T-cell (primary cell): Measurements from ENCODE around the gene PKHD1. TPM values are rescaled to one million over a fixed set of nuclear protein-coding genes. Genes with fewer than 3 reads are reported as not detected.

Experiments
- ATAC-seq, 4 experiments: fragments of 200-7000 bp in 3 of 4; fragments of 150-1000 bp in 1 of 4; cut with Tn5 transposase; replicated peaks in 1 of 4; 1 replicate in 3 of 4; 2 replicates in 1 of 4; pipeline ENCODE4 v1.10.0; 2021; ENCODE audit warnings: moderate library complexity in 3 of 4, mild to moderate bottlenecking in 2 of 4, moderate number of reproducible peaks in 1 of 4
- CTCF ChIA-PET, 2 donors: fragments of 300-600 bp; sonication (Branson Sonifier 250); formaldehyde crosslinking; loops; one replicate each; lab custom pipeline; 2022; ENCODE audit warnings: antibody characterized with exemption in 2 of 2; lab: Charles Lee
- POLR2A ChIA-PET, 2 donors: fragments of 300-600 bp; sonication (Branson Sonifier 250); formaldehyde crosslinking; loops; one replicate each; lab custom pipeline; 2022; ENCODE audit warnings: antibody characterized with exemption in 2 of 2; lab: Charles Lee
- DNase-seq, 35 experiments: peaks; one replicate each; pipeline versions ENCODE4 v3.0.0 to v3.0.0-alpha.2; 2013 to 2023
- H3K27ac ChIP-seq: one replicate; pipeline ENCODE4 v1.5.1; 2013; ENCODE audit warnings: low read length
- H3K27me3 ChIP-seq, 2 experiments: replicated peaks in 1 of 2; 1 replicate in 1 of 2; 2 replicates in 1 of 2; pipeline versions ENCODE4 v1.6.1 to v1.7.0; 2013; ENCODE audit warnings: low read length in 1 of 2, mixed read lengths in 1 of 2; ENCODE audit not compliant: control insufficient read depth in 2 of 2, insufficient read depth in 2 of 2; ENCODE audit errors: extremely low read depth in 1 of 2
- H3K36me3 ChIP-seq, 2 donors: 1 replicate in 1 of 2; 2 replicates in 1 of 2; pipeline versions ENCODE4 v1.6.1 to v1.7.0; 2013; ENCODE audit warnings: low read length in 1 of 2; ENCODE audit not compliant: control insufficient read depth in 2 of 2, insufficient read depth in 1 of 2; ENCODE audit errors: extremely low read depth in 1 of 2
- H3K4me1 ChIP-seq, 2 experiments: 1 replicate in 1 of 2; 2 replicates in 1 of 2; pipeline versions ENCODE4 v1.6.1 to v1.7.0; 2013; ENCODE audit warnings: low read length in 2 of 2, mixed read lengths in 1 of 2; ENCODE audit not compliant: insufficient read depth in 2 of 2, control insufficient read depth in 1 of 2; ENCODE audit errors: extremely low read depth in 1 of 2
- H3K4me3 ChIP-seq, 2 donors: 1 replicate in 1 of 2; 2 replicates in 1 of 2; pipeline versions ENCODE4 v1.5.1 to v1.7.0; 2013; ENCODE audit warnings: mild to moderate bottlenecking in 2 of 2, low read length in 1 of 2, moderate library complexity in 1 of 2; ENCODE audit not compliant: control insufficient read depth in 1 of 2; ENCODE audit errors: extremely low read depth in 1 of 2
- H3K9me3 ChIP-seq: 2 replicates; pipeline ENCODE4 v1.7.0; 2013
- H3K27ac Mint-ChIP-seq, 2 donors: one replicate each; pipeline ENCODE4 v1.8.0; 2020 to 2021; ENCODE audit warnings: mild to moderate bottlenecking in 2 of 2, mixed read lengths in 2 of 2
- H3K27me3 Mint-ChIP-seq, 2 donors: one replicate each; pipeline ENCODE4 v1.8.0; 2021 to 2022; ENCODE audit warnings: mixed read lengths in 2 of 2
- H3K36me3 Mint-ChIP-seq: one replicate; pipeline ENCODE4 v1.8.0; 2021; ENCODE audit warnings: mixed read lengths
- H3K4me1 Mint-ChIP-seq, 3 donors: one replicate each; pipeline ENCODE4 v1.8.0; 2020 to 2022; ENCODE audit warnings: mixed read lengths in 3 of 3, mild to moderate bottlenecking in 1 of 3
- H3K4me3 Mint-ChIP-seq, 3 donors: one replicate each; pipeline ENCODE4 v1.8.0; 2020 to 2022; ENCODE audit warnings: mild to moderate bottlenecking in 3 of 3, mixed read lengths in 3 of 3, moderate library complexity in 3 of 3
- H3K9me3 Mint-ChIP-seq, 3 donors: one replicate each; pipeline ENCODE4 v1.8.0; 2020 to 2022; ENCODE audit warnings: mixed read lengths in 3 of 3
- WGBS: methylation state at CpG from one replicate; pipeline ENCODE4 v1.1.5; 2013; ENCODE audit warnings: missing lambda C conversion rate; ENCODE audit not compliant: insufficient coverage; 5-methylcytosine and 5-hydroxymethylcytosine counted together
- total RNA-seq, 35 experiments: library from RNA in 6 of 35; stranded (reverse) in 6 of 35; fragments of 120-200 nt in 1 of 35; gene quantifications; one replicate each; pipeline versions ENCODE4 v1.2.1 to v1.2.4 and lab custom pipeline; 2013 to 2026

The PKHD1 gene
- total RNA-seq, 5 donors from 2014 or later (not counting 1 experiment from before 2014, with no cell fraction given), result 0.03 TPM; not detected in 3

GRCh38 chr6:51651132-51651817 is 436.1 kb downstream of the PKHD1 start:
- H3K9me3 Mint-ChIP-seq, result peaks cover 0 to 6% (median 3%) of the 10 kb centered on the region in 3 donors
- H3K4me1 ChIP-seq, result no peaks in the 10 kb centered on the region
- no peaks in the 10 kb centered on the region for H3K36me3 Mint-ChIP-seq
- no peaks in the 10 kb centered on the region for H3K36me3 ChIP-seq
- no peak overlapping the region for H3K27ac ChIP-seq
- peaks cover 0 to 3% of the 10 kb centered on the region in 2 donors for H3K27me3 Mint-ChIP-seq
- H3K4me1 Mint-ChIP-seq, result no peaks in the 10 kb centered on the region
- H3K9me3 ChIP-seq, result no peaks in the 10 kb centered on the region
- H3K27me3 ChIP-seq, result no peaks in the 10 kb centered on the region
- WGBS, result 83% methylated on average over 1 of the region's 9 CpGs
- no peak overlapping the region for H3K4me3 Mint-ChIP-seq
- ChIA-PET CTCF (no interaction called here), POLR2A (no interaction called here)
- H3K4me3 ChIP-seq, result no peak overlapping the region
- H3K27ac Mint-ChIP-seq, result no peak overlapping the region
- no peak for DNase-seq
- ATAC-seq, result no peak

DNA sequence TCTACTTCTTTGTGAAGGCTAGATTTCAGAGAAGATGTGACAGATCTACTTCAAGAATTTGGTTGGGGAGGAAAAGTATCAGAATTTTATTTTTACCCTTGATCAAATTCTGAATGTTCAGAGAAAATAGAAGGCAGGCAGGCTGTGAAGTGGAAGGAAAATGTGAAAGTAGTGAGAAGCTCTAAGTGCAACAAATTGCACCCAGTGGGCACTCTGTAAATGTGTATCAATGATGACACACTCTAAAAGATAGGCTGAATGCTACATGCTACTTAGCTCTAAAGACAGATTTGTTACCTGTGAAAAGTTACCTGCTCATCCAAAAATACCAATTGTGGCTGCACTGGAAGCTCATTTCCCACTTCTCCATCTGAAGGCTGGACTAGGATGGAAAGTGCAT is 438.6 kb downstream of the PKHD1 start:
- Mint-ChIP-seq H3K36me3 (no peaks in the 10 kb centered on the region), H3K4me1 (no peaks in the 10 kb centered on the region), H3K9me3 (peaks cover 0 to 6% (median 3%) of the 10 kb centered on the region in 3 donors), H3K27me3 (peaks cover 0 to 3% of the 10 kb centered on the region in 2 donors), H3K27ac (no peak overlapping the region), H3K4me3 (no peak overlapping the region)
- ATAC-seq (no peak), DNase-seq (no peak)
- Histone ChIP-seq H3K4me3 (no peak overlapping the region), H3K36me3 (no peaks in the 10 kb centered on the region), H3K4me1 (no peaks in the 10 kb centered on the region), H3K9me3 (no peaks in the 10 kb centered on the region), H3K27ac (no peak overlapping the region), H3K27me3 (no peaks in the 10 kb centered on the region)
- ChIA-PET CTCF (no interaction called here), POLR2A (no interaction called here)

GRCh38 chr6:51648236-51648635 is 439.2 kb downstream of the PKHD1 start:
- Mint-ChIP-seq H3K36me3 (no peaks in the 10 kb centered on the region), H3K9me3 (peaks cover 0 to 4% (median 3%) of the 10 kb centered on the region in 3 donors), H3K4me3 (no peak overlapping the region), H3K27me3 (no peaks in the 10 kb centered on the region), H3K4me1 (no peaks in the 10 kb centered on the region), H3K27ac (no peak overlapping the region)
- no peak for DNase-seq
- no peaks in the 10 kb centered on the region for H3K4me1 ChIP-seq
- CTCF ChIA-PET, result no interaction called here
- POLR2A ChIA-PET, result no interaction called here
- H3K27ac ChIP-seq, result no peak overlapping the region
- H3K9me3 ChIP-seq, result no peaks in the 10 kb centered on the region
- H3K27me3 ChIP-seq, result no peaks in the 10 kb centered on the region
- H3K36me3 ChIP-seq, result no peaks in the 10 kb centered on the region
- no peak overlapping the region for H3K4me3 ChIP-seq
- ATAC-seq, result no peak

GRCh38 chr6:51644426-51644825 is 443.0 kb downstream of the PKHD1 start:
- Mint-ChIP-seq H3K36me3 (no peaks in the 10 kb centered on the region), H3K27me3 (no peaks in the 10 kb centered on the region), H3K27ac (no peak overlapping the region), H3K4me1 (no peaks in the 10 kb centered on the region), H3K4me3 (no peak overlapping the region), H3K9me3 (peaks cover 4 to 9% (median 8%) of the 10 kb centered on the region in 3 donors)
- DNase-seq (no peak), ATAC-seq (no peak)
- CTCF ChIA-PET, result no interaction called here
- H3K4me3 ChIP-seq, result no peak overlapping the region
- no peaks in the 10 kb centered on the region for H3K4me1 ChIP-seq
- WGBS, result 100% methylated on average over 1 of the region's 2 CpGs
- no peaks in the 10 kb centered on the region for H3K36me3 ChIP-seq
- H3K9me3 ChIP-seq, result no peaks in the 10 kb centered on the region
- H3K27me3 ChIP-seq, result no peaks in the 10 kb centered on the region
- no peak overlapping the region for H3K27ac ChIP-seq
- POLR2A ChIA-PET, result no interaction called here

DNA sequence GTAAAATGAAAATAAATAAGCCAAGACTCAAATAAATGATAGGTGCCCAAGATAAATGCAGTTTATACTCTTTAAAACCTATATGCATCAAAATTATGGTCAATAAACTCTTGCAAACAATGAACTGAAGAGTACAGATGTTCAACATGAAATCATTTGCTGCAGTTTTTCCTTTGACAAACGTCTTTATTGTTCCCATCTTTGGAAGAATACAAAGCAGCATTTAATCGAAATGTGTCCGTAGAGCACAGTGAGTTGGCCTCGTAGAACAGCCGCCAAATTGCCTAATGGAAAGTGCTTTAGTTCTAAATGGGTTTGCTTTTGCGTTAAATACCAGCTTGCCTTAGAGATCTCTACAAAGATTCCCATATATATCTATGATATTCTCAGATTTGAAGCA is 447.4 kb downstream of the PKHD1 start:
- ChIA-PET POLR2A (no interaction called here), CTCF (no interaction called here)
- H3K27me3 Mint-ChIP-seq, result no peaks in the 10 kb centered on the region
- no peaks in the 10 kb centered on the region for H3K36me3 Mint-ChIP-seq
- Histone ChIP-seq H3K27ac (no peak overlapping the region), H3K36me3 (no peaks in the 10 kb centered on the region), H3K9me3 (no peaks in the 10 kb centered on the region), H3K27me3 (no peaks in the 10 kb centered on the region), H3K4me1 (no peaks in the 10 kb centered on the region), H3K4me3 (no peak overlapping the region)
- no peaks in the 10 kb centered on the region for H3K4me1 Mint-ChIP-seq
- no peak for ATAC-seq
- H3K4me3 Mint-ChIP-seq, result no peak overlapping the region
- H3K9me3 Mint-ChIP-seq, result peaks cover 4 to 8% (median 6%) of the 10 kb centered on the region in 3 donors
- 50% methylated on average over 1 of the region's 6 CpGs for WGBS
- no peak overlapping the region for H3K27ac Mint-ChIP-seq
- no peak for DNase-seq

DNA sequence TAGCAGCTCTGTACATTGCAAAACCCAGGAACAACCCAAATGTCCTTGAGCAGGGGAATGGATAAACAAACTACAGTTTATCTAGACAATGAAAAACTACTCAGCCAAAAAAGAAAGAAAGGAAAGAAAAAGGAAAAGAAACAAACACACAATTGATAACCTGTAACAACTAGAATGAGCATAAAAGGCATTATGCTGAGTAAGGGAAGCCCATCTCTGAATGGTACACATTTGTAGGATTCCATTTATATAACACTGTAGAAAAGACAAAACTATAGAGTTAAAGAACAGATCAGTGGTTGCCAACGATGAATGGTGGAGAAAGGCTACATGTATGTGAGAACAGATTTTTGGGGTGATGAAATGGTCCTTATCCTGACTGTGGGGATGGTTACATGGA is 454.0 kb downstream of the PKHD1 start:
- Mint-ChIP-seq H3K27me3 (no peaks in the 10 kb centered on the region), H3K9me3 (peaks cover 0 to 4% (median 2%) of the 10 kb centered on the region in 3 donors), H3K27ac (no peak overlapping the region), H3K36me3 (no peaks in the 10 kb centered on the region), H3K4me1 (no peaks in the 10 kb centered on the region), H3K4me3 (no peak overlapping the region)
- no peak overlapping the region for H3K4me3 ChIP-seq
- POLR2A ChIA-PET, result no interaction called here
- H3K4me1 ChIP-seq, result no peaks in the 10 kb centered on the region
- H3K36me3 ChIP-seq, result no peaks in the 10 kb centered on the region
- CTCF ChIA-PET, result no interaction called here
- no CpG with 5 or more reads among the region's 1 CpG for WGBS
- no peak overlapping the region for H3K27ac ChIP-seq
- H3K27me3 ChIP-seq, result no peaks in the 10 kb centered on the region
- DNase-seq (no peak), ATAC-seq (no peak)
- H3K9me3 ChIP-seq, result no peaks in the 10 kb centered on the region

GRCh38 chr6:51630011-51630410 is 457.4 kb downstream of the PKHD1 start:
- peaks cover 2 to 5% (median 4%) of the 10 kb centered on the region in 3 donors for H3K9me3 Mint-ChIP-seq
- no peak overlapping the region for H3K27ac ChIP-seq
- ATAC-seq, result no peak

More at GRCh38 chr6:51630011-51630410, 457.4 kb downstream of the PKHD1 start:
- H3K27me3 ChIP-seq, result no peaks in the 10 kb centered on the region
- no peaks in the 10 kb centered on the region for H3K4me1 ChIP-seq
- H3K36me3 ChIP-seq, result no peaks in the 10 kb centered on the region
- H3K9me3 ChIP-seq, result no peaks in the 10 kb centered on the region
- ChIA-PET CTCF (no interaction called here), POLR2A (no interaction called here)
- Mint-ChIP-seq H3K27ac (no peak overlapping the region), H3K4me1 (no peaks in the 10 kb centered on the region), H3K36me3 (no peaks in the 10 kb centered on the region), H3K4me3 (no peak overlapping the region), H3K27me3 (no peaks in the 10 kb centered on the region)
- DNase-seq, result no peak
- 81% methylated on average over 3 of the region's 4 CpGs for WGBS
- H3K4me3 ChIP-seq, result no peak overlapping the region
